ENCODE results near the gene MAS1L.

Gene MAS1L

DNA sequence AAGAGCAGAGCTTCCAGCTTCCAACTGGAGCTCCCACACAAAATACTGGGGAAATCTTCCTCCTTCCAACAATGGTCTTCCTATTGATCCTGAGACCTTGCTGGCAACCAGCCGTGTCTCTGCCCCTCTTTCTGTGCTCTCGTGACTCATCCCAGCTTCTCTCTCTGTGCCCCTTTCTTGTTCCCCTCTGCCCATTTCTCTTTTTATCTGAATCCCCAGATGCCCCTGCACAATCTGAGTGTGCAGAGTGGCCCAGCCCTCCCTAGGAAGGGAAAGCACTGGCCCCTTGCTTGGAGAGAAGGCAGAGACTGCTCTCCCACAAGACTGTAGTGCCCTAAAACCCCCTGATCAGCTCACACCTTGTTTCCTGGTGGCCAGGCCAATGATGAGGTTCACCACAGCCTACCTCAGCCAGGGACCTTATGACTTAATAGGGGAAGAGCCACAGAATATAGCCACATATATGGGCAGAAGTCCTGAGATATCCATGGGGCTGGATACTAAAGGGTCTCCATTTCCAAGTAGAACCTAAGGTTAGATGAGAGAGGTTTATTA, 23.1 kb upstream of the MAS1L start:
- no peak for DNase-seq (ENCODE audit: low spot score)

GRCh38 chr6:29510202-29510601, 22.4 kb upstream of the MAS1L start:
- no peak for DNase-seq (ENCODE audit: low spot score)

- no peak for DNase-seq (ENCODE audit: low spot score)
Observed at GRCh38 chr6:29509711-29510110, 22.0 kb upstream of the MAS1L start.

- DNase-seq (ENCODE audit: low spot score), result no peak
Observed at GRCh38 chr6:29509239-29509638, 21.5 kb upstream of the MAS1L start.

DNA sequence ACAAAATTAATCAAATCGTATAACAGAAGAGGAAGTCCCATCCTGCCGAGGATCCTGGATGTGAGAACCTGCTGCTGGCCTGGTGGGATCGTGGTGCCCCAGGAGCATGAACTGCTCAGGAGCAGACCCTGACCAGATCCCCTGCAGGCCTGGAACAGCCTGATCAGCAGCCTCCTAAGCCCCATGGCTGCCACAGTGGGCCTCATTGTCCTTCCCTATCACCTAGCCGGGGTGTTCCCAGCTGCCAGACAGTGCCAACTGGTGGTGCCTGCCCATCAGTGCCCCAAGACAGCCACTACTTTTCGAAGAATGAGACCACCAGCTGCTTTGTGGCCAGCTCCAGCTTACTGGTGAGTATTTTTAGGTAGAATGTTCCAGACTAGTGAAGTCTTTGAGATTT, 19.6 kb upstream of the MAS1L start:
- DNase-seq (ENCODE audit: low spot score), result no peak

DNA sequence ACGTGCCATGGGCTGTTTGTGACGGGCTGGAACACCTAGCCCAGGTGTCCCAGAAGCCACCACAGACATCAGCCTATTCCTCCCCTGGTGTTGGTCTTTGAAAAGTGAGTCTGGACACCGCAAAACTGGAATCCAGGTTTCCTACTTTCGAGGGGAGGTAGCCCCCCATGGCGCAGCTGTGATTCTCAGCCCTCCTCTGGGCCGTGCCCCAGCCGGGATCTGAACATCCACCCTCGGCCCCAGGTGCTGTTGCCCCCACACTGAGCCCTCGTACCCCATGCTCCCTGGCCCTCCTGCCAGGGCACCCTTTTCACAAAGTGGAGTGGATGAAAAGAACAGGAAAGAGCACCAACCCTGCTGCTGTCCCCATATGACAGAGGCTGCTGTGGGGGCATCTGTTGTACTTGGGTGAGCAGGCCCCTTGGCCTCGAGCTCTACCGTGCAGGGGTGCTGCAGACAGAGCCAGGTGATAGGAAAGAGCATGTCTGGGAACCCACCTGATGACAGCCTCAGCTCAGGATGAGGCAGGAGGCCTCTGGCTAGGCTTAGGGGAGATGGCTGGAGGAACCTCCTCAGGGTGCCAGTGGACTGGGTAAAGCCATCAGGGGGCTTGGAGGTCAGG, 18.8 kb upstream of the MAS1L start:
- no peak for DNase-seq (ENCODE audit: low spot score)

- DNase-seq (ENCODE audit: low spot score), result no peak
Observed at GRCh38 chr6:29505808-29506207, 18.1 kb upstream of the MAS1L start.

- no peak for DNase-seq (ENCODE audit: low spot score)
Observed at GRCh38 chr6:29504961-29505360, 17.2 kb upstream of the MAS1L start.

DNA sequence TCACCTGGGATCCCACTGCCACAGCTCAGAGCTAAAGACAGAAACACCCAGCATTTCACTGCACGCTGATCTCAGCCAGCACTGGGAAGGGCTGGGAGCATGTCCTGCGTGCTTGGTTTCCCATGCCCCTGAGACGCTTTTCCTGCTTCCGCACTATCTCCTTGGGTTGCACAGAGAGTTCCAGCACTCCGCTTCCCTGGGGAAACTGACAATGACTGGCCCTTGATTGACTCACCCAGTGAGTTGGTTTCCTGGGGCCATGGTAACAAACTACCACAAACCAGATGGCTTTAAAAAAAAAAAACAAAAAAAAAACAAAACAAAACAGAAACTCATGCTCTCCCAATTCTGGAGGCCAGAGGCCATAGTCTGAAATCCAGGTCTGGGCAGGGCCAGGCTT, 14.8 kb upstream of the MAS1L start:
- DNase-seq (ENCODE audit: low spot score), result peak; percentile 8

- no peak for DNase-seq (ENCODE audit: low spot score)
Observed at GRCh38 chr6:29502181-29502580, 14.4 kb upstream of the MAS1L start.

- DNase-seq (ENCODE audit: low spot score), result no peak
Observed at GRCh38 chr6:29501106-29501505, 13.3 kb upstream of the MAS1L start.

- no peak for DNase-seq (ENCODE audit: low spot score)
Observed at GRCh38 chr6:29500594-29500993, 12.8 kb upstream of the MAS1L start.

DNA sequence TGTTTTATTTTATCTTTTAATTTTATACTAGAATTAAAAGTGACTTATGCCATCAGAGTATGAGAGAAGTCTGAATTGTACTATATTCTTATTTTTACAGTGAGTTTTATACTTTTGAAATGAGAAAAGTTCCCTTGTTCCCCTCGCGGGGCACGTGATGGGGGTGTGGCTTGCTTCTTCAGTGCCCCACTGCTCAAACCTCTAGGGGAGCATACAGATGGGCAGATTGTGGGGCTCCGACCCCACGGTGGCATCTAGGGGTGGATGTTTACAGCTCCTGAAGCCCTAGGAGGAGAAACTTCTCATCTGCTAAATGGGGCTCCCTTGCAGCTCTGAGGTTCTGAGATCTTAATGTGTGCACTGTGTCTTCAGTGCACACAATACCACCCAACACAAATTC, 11.9 kb upstream of the MAS1L start:
- DNase-seq (ENCODE audit: low spot score), result no peak

GRCh38 chr6:29496961-29497360, 9.2 kb upstream of the MAS1L start:
- peak; percentile 19 for DNase-seq (ENCODE audit: low spot score)

DNA sequence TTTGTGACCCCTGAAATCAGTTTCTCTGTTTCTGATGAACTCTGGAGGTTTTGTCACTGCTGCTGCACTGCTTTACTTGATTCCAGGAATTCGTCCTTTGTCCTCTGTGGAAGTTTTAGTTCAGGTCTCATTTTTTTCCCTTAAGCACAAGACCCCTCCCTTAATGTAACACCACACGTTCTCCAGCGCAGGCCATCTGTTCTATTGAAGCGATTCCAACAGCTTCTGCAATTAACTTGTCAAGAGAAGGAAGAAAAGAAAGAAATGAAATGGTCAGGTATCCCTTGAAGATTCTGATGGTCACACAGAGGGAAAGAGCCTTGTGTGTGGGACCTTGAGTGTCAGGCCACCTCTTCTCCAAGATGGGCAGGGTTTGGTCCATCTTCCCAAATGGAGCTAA, 7.8 kb upstream of the MAS1L start:
- DNase-seq (ENCODE audit: low spot score), result no peak

GRCh38 chr6:29494131-29494530, 6.4 kb upstream of the MAS1L start:
- no peak for DNase-seq (ENCODE audit: low spot score)

DNA sequence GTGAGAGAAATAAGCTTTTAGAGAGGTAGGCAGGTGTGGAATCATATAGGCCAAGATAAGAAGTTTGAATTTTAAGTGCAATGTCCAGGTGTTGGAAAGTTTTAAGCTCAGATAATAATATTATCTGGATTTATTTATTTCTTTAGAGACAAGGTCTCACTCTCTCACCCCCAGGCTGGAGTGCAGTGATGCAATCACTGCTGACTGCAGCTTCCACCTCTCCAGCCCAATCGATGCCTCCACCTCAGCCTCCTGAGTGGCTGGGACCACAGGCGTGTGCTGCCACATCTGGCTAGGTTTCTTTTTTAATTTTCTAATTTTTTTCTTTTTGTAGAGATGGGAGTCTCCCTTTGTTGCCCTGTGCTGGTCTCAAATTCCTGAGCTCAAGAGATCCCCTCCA, 5.5 kb upstream of the MAS1L start:
- DNase-seq (ENCODE audit: low spot score), result no peak

DNA sequence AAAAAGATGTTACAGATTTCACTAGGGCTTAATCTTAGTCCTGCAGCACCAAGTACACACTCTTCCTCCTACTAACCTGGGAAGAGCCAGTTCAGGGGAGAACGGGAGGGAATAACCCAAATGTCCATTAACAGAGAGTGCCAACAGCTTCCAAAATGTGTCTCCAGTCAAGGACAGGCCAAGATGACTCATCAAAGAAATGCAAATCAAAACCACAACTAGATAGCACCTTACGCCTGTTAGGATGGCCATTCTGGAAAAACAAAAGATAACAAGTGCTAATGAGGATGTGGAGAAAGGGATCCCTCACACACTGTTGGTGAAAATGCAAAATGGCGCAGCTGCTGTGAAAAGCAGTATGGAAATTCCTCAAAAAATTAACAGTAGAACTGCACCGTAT, 3.8 kb upstream of the MAS1L start:
- no peak for DNase-seq (ENCODE audit: low spot score)

GRCh38 chr6:29490552-29490951, 2.8 kb upstream of the MAS1L start:
- no peak for DNase-seq (ENCODE audit: low spot score)

DNA sequence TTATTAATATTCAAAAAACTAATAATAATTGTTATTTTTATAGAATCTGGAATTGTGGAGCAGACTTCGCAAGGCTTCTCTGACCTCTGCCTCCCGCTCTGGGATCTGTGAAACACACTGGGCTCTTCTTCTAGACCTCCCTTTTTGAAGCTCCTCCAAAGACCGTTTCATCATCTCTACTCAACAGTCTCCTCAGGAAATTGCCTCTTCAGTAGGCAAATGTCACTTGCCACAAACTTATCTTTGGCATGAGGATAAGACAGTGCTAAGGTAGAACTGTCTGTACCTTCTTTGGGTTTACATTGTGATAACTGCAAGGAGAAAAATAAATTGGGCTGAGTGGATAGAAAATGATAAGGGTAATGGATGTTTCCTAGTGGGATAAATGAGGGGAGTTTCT, 2.3 kb upstream of the MAS1L start:
- no peak for DNase-seq (ENCODE audit: low spot score)

DNA sequence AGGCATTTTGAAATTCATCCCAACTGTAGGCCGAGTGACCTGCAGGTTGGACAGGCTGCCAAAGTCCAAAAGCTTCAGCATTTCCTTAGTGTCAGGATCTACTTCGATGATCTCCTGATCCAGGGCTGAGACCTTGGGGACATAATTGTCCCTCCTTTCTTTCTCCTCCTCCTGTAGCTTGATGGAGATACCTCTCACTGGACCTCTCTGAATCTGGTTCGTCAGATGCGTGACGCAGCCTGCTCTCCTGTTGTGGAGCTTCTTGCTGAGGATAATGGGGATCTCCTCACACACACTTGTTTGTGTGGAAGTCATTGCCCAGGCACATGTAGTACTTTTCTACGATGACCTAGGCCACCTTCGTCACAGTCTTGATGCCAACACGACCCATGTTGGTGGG, 1.5 kb upstream of the MAS1L start:
- DNase-seq (ENCODE audit: low spot score), result no peak

- DNase-seq (ENCODE audit: low spot score), result no peak
Observed at GRCh38 chr6:29488874-29489273, 1.1 kb upstream of the MAS1L start.

DNA sequence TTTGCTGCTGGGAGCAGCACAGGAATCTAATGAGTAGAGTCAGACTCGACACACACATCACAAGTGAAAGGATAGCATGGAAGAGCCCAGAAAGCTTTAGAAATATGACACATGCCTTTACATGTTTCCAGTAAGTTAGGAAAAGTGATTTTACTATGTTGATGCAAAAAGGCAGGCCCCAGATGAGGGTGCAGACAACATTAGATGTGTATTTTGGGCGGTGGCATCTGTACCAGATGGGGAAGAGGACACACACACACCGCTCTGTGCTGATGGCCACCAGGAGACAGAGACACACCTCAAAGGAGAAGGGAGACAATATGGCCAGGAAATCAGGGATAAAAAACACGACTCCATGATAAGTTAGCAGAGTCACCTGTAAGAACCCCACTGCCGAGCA, 625 bp downstream of the MAS1L start:
- DNase-seq (ENCODE audit: low spot score), result no peak

- no peak for DNase-seq (ENCODE audit: low spot score)
Observed at GRCh38 chr6:29486577-29486976, 1.2 kb downstream of the MAS1L start.

- no peak for DNase-seq (ENCODE audit: low spot score)
Observed at GRCh38 chr6:29483735-29484134, 4.0 kb downstream of the MAS1L start.
